SU-DHL-6 (cell line): ENCODE results near the gene BICD1.

Experiments
- EZH2phosphoT487 ChIP-seq: fragments of 200-600 bp; sonication (generic), shearing (Covaris generic); conservative IDR thresholded peaks from 2 replicates; pipeline ENCODE4 v1.6.1; 2018; ENCODE audit warnings: mild to moderate bottlenecking, antibody characterized with exemption, low read length, moderate library complexity, mixed read lengths
- TF ChIP-seq, protein P1 (sequence below): fragments of 200-600 bp; sonication (generic); IDR thresholded peaks from one replicate; pipeline ENCODE4 v1.5.1; 2017; ENCODE audit warnings: antibody characterized with exemption, mild to moderate bottlenecking, low read length, moderate library complexity; ENCODE audit not compliant: insufficient read depth, poor library complexity, severe bottlenecking

DNA sequence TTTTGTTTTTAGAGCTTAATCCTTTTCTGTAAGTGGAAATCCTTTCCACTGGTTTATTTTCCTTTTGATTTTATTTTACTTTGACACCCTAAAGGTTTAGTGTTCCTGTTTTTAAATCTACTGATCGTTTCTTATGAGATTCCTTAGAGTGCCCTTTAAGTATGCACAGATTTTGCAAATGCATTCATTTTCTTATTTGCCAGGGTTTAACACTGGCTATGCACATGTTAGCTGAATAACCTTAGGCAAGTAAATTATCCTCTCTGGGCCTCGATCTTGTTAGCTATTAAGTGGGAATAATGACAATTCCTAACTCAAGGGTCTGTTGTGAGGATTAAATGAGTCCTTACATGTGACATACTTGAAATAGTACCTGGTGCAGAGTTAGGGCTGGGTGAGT lies 136.0 kb downstream of the BICD1 start:
- TF ChIP-seq, protein P1, sequence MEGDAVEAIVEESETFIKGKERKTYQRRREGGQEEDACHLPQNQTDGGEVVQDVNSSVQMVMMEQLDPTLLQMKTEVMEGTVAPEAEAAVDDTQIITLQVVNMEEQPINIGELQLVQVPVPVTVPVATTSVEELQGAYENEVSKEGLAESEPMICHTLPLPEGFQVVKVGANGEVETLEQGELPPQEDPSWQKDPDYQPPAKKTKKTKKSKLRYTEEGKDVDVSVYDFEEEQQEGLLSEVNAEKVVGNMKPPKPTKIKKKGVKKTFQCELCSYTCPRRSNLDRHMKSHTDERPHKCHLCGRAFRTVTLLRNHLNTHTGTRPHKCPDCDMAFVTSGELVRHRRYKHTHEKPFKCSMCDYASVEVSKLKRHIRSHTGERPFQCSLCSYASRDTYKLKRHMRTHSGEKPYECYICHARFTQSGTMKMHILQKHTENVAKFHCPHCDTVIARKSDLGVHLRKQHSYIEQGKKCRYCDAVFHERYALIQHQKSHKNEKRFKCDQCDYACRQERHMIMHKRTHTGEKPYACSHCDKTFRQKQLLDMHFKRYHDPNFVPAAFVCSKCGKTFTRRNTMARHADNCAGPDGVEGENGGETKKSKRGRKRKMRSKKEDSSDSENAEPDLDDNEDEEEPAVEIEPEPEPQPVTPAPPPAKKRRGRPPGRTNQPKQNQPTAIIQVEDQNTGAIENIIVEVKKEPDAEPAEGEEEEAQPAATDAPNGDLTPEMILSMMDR: no peak
- TF ChIP-seq EZH2phosphoT487: no peak
